HG03139 (cell line): ENCODE measurements around the gene BSCL2.
"Not testable (repeated sequence)": the region's sequence is repeated elsewhere in the genome, so short reads cannot be mapped to it uniquely, and the experiment has no call there.

Source experiments
- ATAC-seq: cut with Tn5 transposase; IDR thresholded peaks from one replicate; pipeline ENCODE4 v1.9.1; 2021; ENCODE audit not compliant: unreplicated experiment

Gene BSCL2

GRCh38 chr11:62688491-62688890 lies 18.7 kb downstream of the BSCL2 start:
- ATAC-seq: no peak

GRCh38 chr11:62687508-62688396 lies 19.5 kb downstream of the BSCL2 start:
- no peak for ATAC-seq

GRCh38 chr11:62682518-62682917 lies 24.7 kb downstream of the BSCL2 start:
- no peak for ATAC-seq

DNA sequence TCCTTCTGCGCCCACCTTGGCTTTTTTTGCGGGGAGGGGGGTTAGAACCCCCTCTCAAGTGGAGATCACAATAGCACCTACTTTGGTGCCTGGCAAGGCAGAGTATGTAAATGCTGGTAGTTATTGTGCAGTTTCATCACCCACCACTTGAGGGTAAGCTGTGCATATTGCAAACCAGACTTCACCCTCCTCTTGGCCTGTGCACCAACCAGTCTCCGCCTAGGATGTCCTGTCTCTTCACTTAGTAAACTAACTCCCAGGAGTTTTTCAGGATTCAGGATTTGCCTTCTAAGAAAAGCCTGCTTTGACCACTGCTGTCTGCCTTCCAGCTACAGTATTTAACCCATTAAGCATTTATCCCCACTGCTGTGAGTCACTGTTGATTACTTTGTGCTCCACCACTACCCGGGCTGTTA lies 26.4 kb downstream of the BSCL2 start:
- ATAC-seq: no peak

- peak; percentile 68 for ATAC-seq
These were observed 28.2 kb downstream of the BSCL2 start, which contains the start of gene UBXN1 for GRCh38 chr11:62678770-62679696. TSS of gene UBXN1 (minus strand) at chr11:62679073. CDS start at chr11:62678923, 150 bp downstream.

DNA sequence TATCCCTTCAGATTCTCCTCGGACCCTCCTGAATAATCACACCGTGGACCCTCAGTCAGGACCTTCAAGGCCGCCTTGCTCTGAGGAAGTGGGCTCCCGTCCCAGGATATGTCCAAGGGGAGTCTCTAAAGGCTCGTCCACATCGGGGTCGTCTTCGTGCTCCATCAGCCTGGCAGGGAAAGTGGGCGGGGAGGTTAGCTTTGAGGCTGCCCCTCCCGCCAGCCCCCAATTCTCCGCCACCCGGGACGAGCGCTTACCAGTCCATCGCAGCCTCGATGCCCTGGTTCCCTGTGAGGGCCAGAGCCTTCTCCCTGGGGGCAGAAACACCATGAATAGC lies 28.8 kb downstream of the BSCL2 start:
- ATAC-seq: no peak

DNA sequence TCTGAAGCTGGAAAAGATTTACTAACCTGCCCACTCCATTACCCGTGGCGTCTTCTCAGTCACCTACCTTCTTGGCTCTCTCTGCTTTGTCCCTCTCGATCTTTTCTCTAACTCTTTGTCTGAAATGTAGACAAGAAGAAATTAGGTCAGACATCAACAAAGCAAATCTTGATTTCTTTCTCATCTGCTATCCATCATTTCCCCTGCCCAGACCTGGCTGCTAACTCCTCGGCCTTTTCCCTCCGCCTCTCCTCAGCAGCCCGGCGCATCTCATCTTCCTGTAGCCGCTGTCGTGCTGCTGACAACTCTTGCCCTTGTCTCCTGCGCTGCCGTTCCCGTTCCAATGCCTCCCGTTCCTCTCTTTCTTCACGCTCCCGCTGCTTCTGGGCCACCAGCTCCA lies 29.5 kb downstream of the BSCL2 start:
- no peak for ATAC-seq

- no peak for ATAC-seq
These were observed 30.1 kb downstream of the BSCL2 start for GRCh38 chr11:62677156-62677555.

DNA sequence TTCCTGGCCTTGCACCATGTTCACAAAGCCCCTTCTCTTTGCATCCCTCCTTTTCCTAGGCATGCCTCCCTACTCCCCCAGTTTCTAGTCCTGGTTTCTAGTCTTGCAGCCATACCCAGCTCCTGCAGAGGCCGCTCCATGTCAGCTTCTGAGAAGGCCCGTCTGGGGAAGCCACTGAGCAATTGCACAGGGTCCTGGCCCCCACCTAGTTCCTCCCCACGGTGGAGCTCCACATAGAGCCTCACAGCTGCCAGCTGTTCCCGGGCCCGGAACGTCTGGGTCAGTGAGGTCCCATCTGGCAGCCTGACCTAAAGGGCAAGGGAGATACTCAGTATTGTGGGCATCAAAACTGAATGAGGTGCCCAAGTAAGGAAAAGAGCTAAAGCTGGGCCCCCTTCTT lies 30.5 kb downstream of the BSCL2 start:
- ATAC-seq: no peak

GRCh38 chr11:62675415-62675814 lies 31.8 kb downstream of the BSCL2 start:
- not testable (repeated sequence) for ATAC-seq

GRCh38 chr11:62673196-62673525 lies 34.1 kb downstream of the BSCL2 start:
- ATAC-seq: no peak

GRCh38 chr11:62671608-62672389 lies 35.4 kb downstream of the BSCL2 start, which contains the start of the genes LBHD1 and UQCC3:
TSS of gene LBHD1 (minus strand) at chr11:62672267. CDS start at chr11:62670031, 2,236 bp downstream.
TSS of gene UQCC3 (plus strand) at chr11:62671673. CDS start at chr11:62671746, 73 bp downstream.
- peak; percentile 46 for ATAC-seq

GRCh38 chr11:62671236-62671607 lies 36.0 kb downstream of the BSCL2 start:
- no peak for ATAC-seq

GRCh38 chr11:62669420-62670161 lies 37.6 kb downstream of the BSCL2 start:
- no peak for ATAC-seq

DNA sequence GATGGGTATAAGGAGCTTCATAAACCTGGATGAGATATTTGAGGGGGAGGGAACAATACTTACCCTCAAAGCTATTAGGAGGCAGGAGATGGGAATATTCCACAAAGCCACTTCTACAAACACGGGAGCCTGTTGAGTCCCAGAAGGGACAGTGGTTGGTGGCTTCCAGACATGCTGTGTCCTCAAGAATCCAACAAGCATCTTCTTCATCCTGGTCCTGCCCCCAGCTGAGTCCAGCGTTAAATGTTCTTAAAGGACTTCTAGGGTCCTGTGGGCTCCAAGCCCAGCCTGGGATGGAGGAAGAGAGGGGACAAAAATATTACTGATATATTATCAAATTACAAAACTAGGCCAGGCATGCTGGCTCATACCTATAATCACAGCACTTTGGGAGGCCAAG lies 39.8 kb downstream of the BSCL2 start:
- no peak for ATAC-seq

DNA sequence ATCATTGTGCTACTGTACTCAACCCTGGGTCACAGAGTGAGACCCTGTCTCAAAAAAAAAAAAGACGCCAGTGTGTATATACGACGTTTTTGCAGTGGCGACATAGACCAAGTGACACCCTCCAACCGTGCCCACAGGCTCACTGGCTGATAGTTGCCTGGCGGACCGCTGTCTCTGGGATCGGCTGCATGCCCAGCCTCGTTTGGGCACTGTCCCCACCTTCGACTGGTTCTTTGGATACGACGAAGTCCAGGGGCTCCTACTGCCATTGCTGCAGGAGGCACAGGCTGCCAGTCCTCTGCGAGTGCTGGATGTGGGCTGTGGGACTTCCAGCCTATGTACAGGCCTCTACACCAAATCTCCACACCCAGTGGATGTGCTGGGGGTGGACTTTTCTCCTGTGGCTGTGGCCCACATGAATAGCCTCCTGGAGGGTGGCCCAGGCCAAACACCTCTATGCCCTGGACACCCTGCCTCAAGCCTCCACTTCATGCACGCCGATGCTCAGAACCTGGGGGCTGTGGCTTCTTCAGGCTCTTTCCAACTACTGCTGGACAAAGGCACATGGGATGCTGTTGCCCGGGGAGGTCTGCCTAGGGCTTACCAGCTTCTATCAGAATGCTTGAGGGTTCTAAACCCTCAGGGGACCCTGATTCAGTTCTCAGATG lies 40.8 kb downstream of the BSCL2 start:
- no peak for ATAC-seq

- peak; percentile 12 for ATAC-seq
These were observed 41.5 kb downstream of the BSCL2 start for GRCh38 chr11:62665599-62666258.

GRCh38 chr11:62665075-62665598 lies 42.1 kb downstream of the BSCL2 start, which contains the start of the genes C11orf98 and CSKMT:
TSS of gene C11orf98 (minus strand) at chr11:62665210. CDS start at chr11:62665169, 41 bp downstream.
TSS of gene CSKMT (plus strand) at chr11:62665312. CDS start at chr11:62665880, 568 bp downstream.
- ATAC-seq: peak; percentile 69
